IPS DF 4.7 (cell line): ENCODE data around the gene DCP1B.
A peak's percentile ranks its signal among the peaks of the same experiment; 100 is the strongest.

Source experiments
- DNase-seq: peaks from one replicate; pipeline ENCODE4 v3.0.0-alpha.2; 2013; ENCODE audit warnings: low spot score; ENCODE audit errors: extremely low read depth

DCP1B gene

DNA sequence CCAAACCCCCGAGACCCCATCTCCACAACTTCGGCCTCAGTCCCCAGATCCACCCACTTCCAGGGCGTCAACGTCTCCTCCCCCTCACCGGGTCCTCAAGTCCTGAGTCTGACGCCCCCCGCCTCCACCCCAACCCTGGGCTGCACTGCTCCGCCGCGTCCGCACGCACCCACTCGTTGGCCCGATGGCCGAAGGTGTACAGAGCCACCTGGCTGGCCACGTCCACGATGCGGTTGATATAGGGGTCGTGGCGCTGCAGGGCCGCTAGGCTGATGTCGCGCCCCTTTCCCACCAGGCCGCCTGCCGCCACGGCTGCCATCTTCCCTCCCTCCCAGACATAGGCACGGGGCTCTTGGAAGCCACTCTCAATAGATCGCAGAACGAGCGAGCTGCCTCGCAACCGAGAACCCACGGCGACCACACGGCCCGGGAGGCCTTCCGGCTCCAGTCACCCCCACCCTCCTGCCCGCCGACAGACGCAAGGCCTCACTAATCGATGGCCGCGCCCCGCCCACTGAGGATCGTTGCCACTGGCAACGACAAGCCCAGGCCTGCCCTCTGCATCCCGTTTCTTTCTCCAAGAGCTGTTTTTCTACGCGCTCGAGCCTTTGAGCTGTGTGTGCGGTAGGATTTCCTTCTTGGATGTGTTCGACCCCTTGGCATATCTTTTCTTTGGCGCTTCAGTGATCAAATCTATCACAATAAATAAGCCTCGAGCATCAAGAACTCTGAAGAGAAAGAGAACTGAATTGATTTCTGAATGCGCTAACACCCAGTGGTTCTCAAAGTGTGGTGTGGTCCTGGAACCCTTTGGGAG is at the start of gene DCP1B:
TSS of gene DCP1B (minus strand) at position 345 of the 817 bp plus-strand sequence. CDS start at position 319, 26 bp downstream.
- peak; percentile 99 for DNase-seq

DNA sequence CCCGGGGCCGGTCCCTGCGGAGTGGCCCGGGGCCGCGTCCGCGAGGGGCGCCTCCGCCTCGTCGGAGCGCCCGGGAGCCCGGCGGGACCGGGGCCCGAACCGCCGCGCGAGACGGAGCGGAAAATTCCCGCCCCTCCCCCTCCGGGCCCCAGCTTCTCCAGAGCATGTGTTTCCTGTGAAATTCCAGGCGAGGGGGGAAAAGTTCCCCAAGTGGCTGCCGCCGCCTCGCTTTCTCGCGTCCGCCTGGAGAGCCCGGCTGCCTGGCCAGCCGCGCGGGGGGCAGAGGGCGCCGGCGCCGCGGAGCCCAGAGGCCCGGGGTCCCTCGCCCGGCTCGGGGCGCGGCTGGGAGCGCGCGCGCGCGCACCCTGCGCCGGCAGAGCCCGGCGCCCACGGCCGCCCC is 49.4 kb upstream of the DCP1B start:
- no peak for DNase-seq

DNA sequence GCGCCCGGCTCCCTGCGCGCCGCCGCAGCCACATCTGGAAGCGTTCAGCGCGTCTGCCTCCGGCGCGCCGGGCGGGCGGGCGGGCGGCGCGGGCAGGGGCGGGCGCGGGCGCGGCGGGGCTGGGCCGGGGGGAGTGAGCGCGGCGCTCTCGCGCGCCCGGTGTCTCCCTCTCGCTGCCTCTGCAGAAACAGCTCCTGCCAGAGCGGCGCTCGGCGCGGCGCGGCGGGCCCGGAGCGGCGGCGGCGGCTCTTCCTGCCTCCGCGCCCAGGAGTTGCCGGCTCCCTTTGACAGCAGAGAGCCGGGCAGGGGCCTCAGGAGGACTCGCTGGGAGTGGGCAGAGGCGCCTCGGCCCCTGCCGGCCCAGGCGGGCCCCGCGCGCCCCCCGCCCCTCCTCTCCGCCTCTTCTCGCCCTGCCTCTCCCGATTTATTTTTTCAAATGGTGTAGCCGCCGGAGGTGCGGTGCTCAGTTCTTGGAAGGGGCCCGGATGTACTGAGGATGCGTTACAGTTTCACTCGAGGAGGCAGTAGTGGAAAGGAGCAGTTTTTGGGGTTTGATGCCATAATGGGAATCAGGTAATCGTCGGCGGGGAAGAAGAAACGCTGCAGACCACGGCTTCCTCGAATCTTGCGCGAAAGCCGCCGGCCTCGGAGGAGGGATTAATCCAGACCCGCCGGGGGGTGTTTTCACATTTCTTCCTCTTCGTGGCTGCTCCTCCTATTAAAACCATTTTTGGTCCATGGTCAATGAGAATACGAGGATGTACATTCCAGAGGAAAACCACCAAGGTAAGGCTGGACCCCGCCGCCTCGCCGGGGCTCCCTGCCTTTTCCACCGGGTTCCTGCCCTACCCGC is 48.8 kb upstream of the DCP1B start, which contains the start of gene CACNA1C:
TSS of gene CACNA1C (plus strand) at position 162 of the 853 bp plus-strand sequence. CDS start at position 738, 576 bp downstream.
- no peak for DNase-seq

DNA sequence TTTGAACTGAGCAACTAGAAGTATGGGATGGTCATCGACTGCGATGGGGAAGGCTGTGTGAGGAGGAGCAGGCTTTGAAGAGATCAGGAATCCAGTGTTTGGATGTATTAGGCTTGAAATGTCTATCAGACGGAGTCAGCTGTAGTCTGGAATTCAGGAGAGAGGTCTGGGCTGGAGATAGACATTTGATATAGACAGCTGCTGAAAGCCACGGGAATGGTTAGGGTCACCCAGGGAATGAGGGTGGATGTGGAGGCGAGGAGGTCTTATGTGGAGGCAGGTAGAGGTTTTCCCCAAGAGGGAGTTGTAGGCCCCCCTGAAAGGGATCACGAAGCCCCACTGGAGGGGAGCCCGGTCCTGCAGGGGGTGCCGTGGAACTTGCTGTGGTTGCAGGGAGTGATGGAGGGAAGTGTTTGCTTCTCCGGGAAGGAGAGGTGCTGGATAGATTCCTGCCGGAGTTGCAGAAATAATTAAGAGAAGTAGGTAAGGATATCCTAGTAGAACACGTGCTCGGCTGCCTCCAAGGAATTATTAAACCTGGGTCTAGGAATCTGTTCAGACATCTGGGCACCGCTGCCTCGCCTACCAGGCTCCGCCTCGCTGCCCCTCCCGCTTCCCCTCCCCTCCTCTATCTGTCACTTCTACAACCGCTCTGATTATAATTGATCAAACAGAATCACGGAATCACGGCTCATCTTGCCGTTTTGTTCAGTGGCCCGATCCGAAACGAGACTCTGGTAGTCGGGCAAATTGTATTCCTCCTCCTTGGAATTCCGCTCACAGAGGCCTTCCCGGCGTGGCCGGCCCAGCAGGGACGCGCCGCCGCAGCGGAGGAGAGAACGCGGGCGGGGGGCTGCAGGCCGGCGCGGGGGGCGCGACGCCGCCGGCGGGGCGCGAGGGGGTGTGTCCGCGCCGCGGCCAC is 47.7 kb upstream of the DCP1B start:
- no peak for DNase-seq

DNA sequence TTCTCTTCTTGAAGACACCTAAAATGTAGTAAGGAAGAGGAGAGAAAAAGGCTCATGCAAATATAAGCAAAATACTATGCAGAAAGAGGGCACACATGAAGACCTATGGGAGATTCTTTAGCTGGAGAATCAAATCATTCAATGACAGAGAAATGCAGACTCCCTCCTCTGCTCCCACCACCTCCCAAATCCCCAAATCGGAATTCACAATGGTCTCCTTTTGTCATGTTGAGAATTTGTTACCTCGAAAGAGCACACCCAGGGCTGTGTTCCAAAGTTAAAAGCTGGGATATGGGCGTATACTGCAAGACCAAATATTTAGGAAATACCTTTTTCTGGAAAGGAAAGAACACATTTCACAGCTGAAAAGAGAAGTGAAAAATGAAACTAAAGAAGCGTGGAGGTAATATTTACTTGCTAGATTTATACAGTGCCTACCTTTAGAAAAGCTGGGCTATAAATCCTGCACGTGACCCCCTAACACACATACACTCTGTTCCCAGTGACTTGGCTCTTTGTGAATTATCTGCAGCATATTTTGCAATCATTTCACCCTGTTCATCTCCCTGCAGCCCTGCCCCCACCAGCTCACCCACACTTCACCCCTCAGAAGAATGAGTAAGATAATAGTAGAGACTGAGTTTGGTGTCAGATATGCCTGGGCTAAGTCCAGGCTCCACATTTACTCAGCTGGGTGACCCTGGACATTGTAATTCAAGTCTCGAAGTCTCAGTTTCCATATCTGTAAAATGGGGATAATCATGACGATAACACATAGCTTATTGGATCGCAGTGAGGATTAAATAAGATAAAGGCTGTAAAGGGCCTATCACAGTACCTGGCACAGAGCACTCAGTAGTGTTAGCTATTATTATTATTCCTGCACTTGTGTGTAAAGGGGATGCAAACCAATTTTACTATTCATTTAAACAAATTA is 45.6 kb upstream of the DCP1B start:
- DNase-seq, result no peak

DNA sequence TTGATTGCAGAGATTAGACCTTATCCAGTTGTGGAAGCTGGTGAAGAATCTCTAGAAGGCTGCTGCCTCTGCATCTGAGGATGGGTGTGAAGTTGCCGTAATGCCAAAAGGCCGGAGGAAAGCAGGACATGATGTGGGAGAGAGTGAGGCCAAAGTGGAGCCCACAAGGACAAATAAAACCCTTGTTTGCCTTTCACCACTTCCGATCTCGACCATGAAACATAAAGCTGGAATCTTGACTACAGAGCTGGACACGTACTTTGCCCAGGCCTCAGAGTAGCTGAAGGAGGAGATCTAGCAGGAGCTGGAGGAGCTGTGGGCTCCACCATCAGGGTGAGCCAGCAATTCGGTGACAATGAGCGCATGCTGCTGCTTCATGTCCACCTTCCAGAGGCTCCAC is 43.5 kb upstream of the DCP1B start:
- DNase-seq, result no peak

DNA sequence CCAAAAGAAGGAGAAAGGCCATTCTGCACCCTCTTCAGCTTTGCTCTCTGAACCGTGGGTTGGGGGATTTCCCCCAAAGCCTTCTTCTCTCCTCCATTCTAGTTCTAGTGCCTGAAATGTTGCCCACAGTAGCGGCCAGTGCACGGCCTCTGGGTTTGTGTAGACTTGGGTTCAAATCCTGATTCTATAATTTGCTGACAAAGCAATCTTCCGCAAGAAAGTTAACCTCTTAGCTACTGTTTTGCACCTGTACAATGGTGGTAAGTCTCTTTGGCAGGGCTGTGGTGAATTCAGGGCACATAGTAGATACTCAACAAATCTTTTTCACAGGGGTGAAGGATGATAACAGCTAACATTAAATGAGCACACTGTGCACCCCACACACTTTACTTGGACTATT is 42.7 kb upstream of the DCP1B start:
- DNase-seq, result no peak

GRCh38 chr12:2044165-2044564 is 39.9 kb upstream of the DCP1B start:
- DNase-seq, result no peak

DNA sequence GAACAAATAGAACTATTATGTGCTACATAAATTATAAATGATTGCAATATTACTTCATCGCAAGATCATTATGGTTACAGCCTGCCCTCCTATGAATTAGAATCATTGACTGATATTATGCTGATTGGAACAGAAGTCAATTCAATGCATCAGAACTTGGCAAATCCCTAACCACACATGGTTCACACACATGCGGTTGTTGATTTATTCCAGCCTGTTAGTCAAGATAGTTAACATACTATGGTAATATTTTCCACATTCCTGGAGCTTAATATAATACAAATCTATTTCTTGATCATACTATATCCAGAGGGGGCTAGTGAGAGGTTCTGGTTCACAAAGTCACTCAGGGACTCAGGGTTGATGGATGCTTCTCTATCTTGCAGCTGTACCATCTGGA is 38.8 kb upstream of the DCP1B start:
- DNase-seq, result no peak

DNA sequence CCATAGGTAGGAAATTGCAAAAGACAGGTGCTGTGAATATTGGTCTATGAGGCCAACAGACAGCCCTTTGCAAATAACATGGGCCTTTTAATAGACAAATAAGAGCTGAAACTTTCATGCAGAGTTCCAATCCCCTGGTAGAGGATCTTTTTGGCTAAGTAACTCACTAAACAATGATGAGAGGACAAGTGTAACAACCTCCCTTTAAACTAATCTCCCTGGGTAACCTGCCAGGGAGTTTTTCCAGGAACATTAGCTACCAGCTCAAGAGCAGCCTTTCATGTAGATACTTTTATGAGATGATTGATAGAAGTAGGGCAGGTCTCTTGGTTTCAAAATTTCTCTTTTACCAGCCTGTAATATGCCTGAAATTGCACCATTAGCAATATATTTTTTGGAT is 34.8 kb upstream of the DCP1B start:
- DNase-seq, result no peak

DNA sequence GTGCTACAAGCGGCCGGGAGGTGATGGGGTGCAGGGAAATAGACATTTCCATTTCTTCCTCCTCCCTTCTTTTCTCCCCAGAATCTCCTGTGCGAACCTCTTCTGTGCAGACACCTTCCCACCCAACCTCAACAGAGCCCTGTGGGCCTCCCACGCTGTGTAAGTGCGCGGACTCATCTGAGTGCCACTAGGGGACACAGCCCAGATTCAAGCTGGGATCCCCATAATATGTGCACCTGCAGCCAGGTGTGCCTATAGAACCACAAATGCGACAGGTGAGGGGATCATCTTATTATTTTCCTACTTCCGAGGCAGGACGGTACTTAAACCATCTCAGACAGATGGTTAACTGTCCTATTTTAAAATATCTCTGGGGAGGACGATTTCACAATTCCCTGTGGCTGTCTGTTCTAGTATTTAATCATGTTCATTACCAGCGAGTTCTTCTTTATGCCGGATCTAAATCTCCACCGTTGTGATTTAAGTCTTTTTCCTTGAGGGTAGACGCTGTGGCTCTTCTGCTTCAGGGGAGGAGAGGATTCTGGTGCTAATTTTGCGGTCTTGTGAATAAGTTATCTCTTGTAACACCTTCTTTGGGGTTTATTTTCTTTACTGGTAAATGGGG is 31.3 kb upstream of the DCP1B start:
- DNase-seq, result no peak

DNA sequence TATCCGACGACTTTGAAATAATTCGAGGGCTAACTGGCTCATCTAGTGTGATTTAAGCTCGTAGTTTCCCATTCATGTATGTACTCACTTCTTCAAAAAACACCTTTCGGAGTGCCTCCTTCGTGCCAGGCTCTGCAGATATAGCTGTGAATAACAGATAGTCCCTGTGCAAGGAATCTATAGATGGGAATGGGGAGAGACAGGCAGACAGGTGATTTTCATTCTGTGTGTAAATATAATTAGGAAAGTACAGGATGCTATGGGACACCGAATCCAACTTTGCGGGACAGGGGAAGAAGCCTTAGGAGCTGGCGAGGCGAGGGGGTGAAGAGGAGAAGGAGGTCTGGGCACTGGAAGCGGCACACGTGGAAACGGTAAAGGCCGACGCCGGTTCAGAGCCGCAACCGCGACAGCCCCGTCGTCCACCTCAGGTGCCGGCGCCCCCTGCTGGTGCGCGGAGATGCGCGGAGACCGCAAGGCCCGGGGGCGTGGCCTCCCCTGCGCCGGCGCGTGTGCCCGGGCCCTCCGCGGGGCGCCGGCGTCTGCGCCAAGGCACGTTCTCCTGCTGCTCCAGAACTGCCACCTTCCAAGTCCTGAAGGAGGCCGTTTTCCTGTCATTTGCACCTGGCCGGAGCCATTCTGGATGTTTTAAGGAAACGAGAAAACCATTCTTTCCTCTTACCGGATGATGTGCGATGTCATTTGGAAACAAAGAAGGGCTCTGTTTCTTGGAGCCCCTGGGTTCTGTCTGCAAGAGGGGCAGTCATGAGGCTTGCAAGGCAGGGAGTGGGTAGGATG is 30.6 kb upstream of the DCP1B start:
- DNase-seq, result peak; percentile 58

- DNase-seq, result no peak
Measured at GRCh38 chr12:2032506-2032905, 28.2 kb upstream of the DCP1B start.

GRCh38 chr12:2029851-2030250 is 25.6 kb upstream of the DCP1B start:
- no peak for DNase-seq

DNA sequence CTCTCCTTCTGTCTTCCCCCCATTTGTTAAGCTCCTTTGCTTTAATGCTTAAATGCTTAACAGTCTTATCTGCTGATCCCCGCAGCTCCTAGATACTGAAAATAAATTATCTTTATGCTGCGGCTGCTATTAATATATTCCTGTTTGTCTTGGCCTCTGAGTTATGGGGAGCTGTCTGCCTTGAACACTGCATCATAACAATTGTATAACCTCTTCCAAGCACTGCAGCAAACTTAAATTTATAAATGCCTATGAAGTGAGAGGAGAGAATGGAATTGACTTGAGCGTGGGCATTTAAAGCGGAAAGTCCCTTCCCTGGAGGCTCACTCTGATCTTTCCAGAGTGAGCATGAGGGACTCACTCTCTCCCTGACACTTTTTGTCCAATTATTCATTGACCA is 23.1 kb upstream of the DCP1B start:
- no peak for DNase-seq

DNA sequence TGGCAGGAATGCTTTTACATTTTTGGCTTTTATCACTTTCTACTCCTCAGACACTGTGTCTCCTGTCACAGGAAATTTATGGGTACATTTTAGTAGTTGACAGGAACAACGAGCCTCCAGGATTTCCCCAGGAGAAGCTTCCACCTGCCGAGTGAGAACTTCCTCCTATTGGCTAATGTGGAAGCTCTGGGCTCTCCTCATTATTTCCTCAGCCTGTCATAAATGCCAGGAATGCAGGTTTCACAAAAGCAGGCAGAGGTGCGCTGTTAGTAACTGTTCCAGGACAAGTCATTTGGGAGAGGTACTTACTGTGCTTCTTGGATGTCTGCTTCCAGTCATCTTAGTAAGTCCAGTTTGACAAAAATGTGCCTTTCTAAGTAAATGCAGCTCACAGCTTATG is 19.1 kb upstream of the DCP1B start:
- no peak for DNase-seq

DNA sequence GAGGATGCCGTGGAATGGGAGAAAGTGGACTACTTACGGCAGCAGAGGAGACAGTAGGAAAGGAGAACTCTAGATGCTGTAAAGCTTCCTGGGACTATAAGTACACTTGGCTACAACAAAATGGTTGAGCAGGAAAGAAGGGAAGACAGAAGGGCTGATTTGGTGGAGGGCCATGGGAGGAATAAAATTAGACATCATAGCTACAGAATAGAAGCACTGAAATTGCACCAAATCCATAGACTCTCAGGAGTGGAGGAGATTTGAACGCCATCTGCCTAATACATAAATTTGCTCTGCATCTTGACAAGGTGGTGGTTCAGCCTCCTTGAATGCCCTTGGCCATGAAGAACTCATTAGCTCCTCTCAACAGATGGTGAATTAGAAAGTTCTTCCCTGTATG is 16.3 kb upstream of the DCP1B start:
- no peak for DNase-seq

DNA sequence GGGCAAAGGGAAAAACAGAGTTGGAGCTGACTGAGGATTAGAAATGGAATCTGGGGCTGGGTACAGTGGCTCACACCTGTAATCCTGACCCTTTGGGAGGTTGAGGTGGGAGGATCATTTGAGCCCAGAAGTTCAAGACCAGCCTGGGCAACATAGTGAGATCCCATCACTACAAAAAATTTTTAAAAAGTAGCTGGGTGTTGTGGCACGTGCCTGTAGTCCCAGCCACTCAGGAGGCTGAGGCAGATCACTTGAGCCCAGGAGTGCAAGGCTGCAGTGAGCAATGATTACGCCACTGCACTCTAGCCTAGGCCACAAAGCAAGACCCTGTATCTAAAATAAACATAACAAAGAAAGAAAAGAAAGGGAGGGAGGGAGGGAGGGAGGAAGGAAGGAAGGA is 14.9 kb upstream of the DCP1B start:
- no peak for DNase-seq

DNA sequence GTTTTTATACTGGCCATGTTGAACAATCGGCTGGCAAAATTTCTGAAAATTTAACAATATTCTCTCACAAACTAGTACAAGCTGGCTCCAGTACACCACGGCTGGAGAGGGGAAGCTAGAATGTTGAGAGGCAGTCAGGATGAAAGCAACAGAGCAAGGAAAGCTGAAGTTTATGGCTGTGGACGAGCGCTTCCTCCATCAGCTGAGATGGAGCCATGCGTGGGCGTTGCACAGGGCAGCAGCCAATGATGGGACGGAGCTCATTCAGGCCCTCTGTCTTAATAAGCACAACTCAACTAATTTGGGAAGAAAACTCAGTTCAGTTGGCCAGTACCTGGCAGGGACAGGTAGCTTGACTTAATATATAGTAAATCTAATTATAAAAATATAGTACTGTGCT is 14.1 kb upstream of the DCP1B start:
- no peak for DNase-seq
